NCI-H128 (cell line): ENCODE data around the gene RELB.
A peak's percentile ranks its signal among the peaks of the same experiment; 100 is the strongest.
"Not testable (repeated sequence)": the region's sequence is repeated elsewhere in the genome, so short reads cannot be mapped to it uniquely, and the experiment has no call there.

Experiments used
- DNase-seq: peaks from one replicate; lab custom pipeline; 2025; ENCODE audit not compliant: unreplicated experiment; lab: John Stamatoyannopoulos, UW

RELB gene

DNA sequence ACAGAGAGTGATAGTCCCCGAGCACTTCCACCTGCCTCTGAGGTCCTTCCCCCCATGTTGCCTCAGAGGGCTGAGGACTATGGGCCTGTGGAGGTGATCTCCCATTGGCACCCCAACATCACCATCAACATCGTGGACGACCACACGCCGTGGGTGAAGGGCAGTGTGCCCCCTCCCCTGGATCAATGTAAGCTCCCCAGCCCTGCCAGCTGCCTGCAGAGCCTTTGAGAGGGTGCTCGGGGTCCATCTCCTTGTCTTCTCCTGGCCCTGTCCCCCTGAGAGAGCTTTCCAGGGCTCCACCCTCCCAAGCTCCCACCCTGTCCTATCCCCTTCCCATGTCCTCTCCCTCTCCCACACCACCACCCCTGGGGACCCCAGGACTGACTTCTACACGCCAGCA, 14.9 kb upstream of the RELB start:
- DNase-seq, result no peak

DNA sequence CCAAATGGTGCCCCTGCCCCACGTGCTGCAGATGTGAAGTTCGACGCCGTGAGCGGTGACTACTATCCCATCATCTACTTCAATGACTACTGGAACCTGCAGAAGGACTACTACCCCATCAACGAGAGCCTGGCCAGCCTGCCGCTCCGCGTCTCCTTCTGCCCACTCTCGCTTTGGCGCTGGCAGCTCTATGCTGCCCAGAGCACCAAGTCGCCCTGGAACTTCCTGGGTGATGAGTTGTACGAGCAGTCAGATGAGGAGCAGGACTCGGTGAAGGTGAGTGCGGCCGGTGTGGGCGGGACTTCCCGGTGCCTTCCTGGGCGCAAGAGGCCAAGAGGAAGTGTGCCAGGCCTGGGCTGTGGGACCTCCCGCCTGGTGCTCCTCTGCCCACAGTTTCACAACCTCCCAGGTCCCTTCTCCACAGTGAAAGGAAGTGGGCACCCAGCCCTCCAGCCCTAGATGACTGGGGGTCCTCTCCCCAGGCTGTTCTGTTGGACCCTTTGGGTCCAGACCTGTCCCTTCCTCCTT, 14.1 kb upstream of the RELB start:
- DNase-seq, result no peak

DNA sequence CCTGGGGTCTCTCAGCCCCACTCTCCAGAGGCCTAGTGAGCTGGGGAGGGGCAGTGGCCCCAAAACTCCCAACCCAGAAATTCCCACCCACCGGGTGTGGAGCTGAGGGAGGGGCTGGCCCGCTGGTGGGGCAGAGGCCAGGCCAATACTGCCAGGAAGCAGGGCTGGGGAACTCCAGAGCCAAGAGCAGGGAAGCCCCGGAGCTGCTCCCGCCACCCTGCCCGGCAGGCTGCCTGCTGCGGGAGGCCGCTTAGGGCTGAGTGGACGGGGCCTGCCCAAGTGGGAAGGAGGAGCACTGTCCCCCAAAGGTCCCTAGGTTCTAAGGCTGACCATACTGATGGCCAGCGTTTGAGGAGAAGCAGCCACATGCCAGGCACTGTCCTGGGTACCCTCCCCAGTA, 13.0 kb upstream of the RELB start:
- DNase-seq, result no peak

DNA sequence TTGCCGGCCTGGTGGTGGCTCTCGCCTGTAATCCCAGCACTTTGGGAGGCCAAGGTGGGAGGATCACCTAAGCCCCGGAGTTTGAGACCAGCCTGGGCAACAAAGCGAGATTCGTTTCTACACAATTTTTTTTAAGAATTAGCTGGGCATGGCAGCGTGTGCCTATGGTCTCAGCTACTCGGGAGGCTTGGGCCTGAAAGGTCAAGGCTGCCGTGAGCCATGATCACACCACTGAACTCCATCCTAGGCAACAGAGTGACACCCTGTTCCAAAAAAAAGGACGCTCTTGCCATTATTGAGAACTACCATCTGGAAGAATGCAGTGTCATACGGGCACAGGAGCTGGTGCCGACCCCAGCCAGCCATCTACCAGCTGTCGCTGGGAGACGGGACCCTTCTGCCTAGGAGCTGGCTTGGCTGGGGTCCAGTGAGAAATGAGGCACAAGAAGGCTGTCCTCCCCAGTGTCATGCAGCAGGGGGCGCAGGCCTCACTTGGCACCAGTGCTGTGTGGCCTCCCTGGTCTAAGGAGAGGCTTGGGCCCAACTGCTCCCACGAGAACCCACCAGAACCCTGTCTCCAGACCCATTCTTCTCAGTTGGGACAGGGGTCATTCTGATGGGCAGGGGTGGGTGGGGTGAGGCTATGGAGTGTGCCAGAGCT, 12.2 kb upstream of the RELB start:
- no peak for DNase-seq

DNA sequence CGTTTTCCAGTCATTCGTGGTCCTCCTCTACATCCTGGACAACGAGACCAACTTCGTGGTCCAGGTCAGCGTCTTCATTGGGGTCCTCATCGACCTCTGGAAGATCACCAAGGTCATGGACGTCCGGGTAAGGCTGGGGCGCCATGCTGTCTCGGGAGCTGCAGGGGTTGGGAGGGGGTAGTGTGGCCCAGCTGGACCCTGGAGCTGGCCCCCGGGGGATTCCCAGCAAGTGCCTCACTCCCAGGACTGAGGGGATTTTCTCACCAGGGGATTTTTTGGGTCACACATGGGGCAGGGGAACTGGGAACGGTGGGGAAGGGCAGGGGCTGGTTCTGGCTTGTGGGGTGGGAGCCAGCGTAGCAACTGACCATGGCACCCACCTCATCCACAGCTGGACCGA, 10.8 kb upstream of the RELB start:
- no peak for DNase-seq

DNA sequence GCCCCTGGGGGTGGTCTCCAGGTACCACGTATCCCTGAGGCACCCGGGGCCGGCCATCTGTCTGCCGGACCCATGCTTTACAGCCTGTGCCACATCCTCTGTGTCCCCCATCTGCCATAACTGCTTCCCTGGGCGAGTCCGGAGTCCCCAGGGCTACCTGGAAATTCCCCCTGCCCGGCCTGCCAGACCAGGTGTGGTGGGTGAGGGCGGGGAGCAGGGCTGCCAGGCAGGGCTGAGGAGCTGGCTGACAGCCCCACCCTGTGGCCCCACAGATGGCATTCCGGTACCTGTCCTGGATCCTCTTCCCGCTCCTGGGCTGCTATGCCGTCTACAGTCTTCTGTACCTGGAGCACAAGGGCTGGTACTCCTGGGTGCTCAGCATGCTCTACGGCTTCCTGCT, 10.3 kb upstream of the RELB start:
- no peak for DNase-seq

DNA sequence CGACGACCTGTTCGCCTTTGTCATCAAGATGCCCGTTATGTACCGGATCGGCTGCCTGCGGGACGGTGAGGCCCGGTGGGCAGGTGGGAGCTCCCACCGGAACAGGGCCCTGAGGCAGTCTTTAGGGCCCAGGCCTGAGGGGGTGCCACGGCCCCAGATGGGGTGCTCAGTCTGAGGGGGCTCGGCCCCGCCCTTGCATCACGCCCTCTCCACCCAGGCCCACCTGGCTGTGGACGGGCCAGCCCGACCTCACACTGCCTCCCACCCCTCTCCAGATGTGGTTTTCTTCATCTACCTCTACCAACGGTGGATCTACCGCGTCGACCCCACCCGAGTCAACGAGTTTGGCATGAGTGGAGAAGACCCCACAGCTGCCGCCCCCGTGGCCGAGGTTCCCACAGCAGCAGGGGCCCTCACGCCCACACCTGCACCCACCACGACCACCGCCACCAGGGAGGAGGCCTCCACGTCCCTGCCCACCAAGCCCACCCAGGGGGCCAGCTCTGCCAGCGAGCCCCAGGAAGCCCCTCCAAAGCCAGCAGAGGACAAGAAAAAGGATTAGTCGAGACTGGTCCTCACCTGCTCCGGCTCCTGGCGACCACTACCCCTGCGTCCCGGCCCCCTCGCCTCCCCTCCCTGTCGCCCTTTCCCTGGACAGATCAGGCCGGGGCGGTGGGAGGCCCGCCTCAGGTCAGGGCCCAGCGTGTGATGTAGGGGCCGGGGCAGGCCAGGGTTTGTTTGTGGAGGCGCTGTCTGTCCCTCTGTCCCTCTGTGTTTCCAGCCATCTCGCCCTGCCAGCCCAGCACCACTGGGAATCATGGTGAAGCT, 8.7 kb upstream of the RELB start:
- DNase-seq, result no peak

DNA sequence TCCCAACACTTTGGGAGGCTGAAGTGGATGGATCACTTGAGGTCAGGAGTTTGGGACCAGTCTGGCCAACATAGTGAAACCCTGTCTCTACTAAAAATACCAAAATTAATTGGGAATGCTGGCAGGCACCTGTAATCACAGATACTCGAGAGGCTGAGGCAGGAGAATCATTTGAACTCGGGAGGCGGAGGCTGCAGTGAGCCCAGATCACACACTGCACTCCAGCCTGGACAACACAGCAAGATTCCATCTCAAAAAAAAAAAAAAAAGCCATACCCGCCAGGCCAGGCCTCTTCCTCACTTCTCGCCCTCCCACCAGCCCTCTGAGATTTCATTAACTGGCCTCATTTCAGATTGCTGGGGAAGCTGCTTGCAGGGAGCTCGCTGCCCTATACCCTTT, 7.7 kb upstream of the RELB start:
- no peak for DNase-seq

DNA sequence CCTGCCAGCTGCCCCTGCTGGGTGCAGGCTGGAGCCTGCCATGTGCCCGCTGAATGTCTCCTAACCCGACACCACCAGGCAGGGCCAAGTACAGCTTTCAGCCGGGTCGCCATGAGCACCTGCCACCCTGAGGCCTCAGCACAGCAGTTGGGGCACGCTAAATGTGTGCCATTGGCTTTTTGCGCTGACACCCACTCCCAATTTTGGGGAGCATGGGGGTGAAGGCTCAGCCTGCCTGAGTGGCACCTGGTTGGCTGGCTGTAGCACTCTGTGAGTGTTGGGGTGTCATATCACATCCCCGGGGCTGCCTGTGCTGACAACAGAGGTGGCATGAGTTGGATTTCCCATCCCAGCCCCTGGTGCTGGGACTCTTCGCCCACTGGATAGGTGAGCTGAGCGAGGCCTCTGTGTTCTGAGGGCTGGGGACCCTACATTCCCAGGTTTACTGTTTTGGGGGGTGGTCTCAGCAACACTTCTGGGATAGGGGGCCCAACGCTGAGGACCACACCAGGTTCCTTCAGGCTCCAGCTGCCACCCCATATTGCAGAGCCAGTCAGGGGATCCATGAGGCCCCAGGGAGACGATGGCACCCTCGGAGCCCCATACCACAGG, 7.2 kb upstream of the RELB start:
- DNase-seq, result no peak

DNA sequence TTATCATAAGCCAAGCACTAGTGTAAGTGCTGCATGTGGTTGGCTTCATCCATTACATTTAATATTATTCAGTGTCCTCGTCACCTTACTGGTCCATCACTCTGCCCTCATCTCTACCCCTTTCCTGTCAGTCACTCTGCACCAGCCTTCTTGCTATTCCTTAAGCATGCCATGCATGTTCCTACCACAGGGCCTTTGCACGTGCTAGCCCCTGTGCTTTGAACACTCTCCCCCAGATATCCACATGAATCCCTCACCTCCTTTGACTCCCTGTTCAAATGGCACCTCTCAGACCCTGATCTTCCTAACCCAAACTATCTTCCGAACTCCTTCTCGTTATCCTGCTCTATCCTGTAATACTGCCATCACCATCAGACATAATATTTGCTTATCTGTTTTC, 3.2 kb upstream of the RELB start:
- DNase-seq, result no peak

DNA sequence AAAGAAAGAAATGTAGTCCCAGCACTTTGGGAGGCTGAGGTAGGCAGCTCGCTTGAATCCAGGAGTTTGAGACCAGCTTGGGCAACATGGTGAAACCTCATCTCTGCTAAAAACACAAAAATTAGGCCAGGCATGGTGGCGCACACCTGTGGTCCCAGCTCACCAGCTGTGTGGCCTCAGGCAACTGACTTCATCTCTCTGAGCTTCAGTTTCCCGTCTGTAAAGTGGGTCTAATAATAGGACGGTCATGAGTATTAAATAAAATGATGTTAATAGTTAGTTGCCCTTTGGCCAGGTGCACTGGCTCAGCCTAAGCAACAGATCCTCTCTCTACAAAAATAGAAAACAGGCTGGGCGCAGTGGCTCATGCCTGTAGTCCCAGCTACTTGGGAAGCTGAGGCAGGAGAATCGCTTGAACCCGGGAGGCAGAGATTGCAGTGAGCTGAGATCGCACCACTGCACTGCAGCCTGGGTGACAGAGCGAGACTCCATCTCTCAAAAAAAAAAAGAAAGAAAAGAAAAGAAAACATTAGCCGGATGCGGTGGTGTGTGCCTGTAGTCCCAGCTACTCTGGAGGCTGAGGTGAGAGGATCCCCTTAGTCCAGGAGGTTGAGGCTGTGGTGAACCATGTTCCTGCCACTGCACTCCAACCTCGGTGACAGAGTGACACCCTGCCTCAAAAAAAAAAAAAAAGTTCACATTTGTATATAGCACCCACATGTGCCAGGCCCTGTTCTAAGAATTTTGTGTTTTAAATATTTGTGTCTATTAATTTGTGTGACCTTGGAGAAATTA, 1.9 kb upstream of the RELB start:
- not testable (repeated sequence) for DNase-seq

DNA sequence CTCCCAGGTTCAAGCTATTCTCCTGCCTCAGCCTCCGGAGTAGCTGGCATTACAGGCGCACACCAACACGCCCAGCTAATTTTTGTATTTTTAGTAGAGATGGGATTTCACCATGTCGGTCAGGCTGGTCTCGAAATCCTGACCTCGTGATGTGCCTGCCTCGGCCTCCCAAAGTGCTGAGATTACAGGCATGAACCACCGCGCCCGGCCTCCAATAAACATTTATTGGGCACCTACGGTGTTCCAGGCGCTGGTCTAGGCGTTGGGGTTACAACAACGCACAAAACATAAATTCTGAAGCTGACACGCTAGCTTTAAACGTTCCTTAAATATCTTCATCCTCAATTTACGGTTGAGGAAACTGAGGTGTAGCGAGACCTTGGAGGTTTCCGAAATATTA, 599 bp upstream of the RELB start:
- not testable (repeated sequence) for DNase-seq

DNA sequence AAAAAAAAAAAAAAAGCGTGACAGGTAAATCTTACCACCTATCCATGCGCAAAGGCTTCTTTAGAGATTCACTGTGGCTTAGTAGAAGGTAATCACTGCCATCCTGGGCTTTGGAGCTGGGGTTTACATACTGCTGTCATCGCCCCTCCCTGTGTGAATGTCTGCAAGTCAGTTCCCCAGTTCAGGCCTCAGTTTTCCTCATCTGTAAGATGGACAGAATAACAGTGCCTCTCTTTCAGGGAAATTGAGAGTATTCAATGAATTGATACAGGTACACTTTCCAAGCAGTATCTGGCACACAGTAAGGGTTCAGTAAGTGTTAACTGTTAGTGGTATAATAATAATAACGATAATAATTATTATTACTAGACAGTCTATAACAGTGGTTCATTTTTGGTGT, 2.2 kb downstream of the RELB start:
- DNase-seq, result no peak

DNA sequence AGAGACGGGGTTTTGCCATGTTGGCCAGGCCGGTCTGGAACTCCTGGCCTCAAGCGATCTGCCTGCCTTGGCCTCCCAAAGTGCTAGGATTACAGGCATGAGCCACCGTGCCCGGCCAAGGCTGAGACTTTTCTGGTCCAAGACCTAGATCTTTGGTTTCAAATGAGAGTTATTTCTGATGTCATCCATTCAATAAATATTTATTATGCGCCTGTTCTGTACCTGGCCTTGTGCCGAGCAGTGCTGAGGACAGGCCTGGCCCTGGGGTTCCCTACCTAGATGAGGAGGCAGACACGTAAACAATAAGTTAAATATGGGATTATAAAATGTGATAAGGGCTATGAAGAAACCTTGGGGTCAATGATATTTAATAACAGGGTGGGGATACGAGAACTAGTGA, 4.5 kb downstream of the RELB start:
- DNase-seq, result no peak

DNA sequence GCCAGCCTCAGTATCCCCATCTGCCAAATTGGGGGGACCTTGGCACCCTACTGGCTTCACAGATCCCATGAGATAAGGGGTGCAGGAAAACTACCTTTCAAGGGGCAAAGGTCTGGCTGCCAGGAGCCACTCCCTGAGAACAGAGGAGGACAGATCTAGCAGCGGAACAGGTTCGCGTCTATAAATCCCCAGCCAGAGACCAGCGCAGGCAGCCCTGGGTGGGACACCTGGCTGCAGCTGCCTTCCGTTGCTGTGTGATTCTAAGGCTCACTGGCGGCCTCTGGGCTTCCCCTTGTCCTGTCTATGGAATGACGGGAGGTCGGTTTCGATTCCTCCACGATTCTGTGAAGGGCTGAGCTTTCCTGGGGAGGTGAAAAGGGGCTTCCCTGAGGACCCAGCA, 7.3 kb downstream of the RELB start:
- DNase-seq, result no peak

DNA sequence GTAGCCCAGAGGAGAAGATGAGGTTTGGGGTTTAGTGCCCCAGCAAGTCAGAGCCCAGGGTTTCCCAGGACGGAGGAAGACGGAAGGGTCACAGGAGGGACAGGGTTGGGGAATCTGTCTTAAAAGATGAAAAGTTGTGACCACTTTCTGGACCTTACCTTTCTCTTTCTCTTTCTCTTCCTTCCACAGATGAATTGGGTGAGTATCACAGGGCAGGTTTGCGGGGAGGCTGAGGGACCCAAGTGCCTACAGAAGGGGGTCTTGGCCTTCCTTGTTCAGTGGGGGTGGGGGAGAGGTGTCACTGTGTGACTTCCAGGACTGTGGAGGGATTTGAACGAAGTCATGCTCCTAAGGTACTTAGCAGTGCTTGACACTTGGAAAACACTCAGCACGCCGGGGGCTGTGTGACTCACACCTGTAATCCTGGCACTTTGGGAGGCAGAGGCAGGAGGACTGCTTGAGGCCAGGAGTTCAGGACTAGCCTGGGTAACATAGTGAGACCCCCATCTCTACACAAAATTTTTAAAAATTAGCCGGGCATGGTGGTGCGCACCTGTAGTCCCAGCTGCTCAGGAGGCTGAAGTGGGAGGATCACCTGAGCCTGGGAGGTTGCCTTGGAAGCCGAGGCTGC, 8.5 kb downstream of the RELB start:
- no peak for DNase-seq

DNA sequence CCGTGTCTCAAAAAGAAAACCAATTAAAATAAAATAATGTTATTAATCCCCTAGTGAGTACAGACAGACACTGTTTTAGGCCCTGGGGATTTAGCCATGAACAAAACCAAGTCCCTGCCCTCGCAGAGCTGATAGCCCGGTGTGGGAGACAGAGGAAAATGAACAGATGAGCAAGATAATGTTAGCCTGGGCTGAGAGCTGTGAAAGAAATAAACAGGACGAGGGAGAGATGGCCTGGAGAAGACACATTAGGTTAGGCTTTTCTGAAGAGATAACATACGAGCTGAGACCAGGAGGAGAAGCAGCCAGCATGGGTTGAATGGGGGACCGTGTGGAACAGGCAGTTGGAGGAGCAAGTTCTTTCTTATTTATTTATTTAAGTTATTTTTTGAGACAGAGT, 9.0 kb downstream of the RELB start:
- no peak for DNase-seq

DNA sequence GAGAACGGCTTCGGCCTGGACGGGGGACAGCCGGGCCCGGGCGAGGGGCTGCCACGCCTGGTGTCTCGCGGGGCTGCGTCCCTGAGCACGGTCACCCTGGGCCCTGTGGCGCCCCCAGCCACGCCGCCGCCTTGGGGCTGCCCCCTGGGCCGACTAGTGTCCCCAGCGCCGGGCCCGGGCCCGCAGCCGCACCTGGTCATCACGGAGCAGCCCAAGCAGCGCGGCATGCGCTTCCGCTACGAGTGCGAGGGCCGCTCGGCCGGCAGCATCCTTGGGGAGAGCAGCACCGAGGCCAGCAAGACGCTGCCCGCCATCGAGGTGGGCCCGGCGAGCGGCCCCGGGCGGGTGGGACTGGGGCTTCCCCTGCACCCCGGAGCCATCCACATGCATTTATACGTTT, 10.7 kb downstream of the RELB start:
- no peak for DNase-seq

DNA sequence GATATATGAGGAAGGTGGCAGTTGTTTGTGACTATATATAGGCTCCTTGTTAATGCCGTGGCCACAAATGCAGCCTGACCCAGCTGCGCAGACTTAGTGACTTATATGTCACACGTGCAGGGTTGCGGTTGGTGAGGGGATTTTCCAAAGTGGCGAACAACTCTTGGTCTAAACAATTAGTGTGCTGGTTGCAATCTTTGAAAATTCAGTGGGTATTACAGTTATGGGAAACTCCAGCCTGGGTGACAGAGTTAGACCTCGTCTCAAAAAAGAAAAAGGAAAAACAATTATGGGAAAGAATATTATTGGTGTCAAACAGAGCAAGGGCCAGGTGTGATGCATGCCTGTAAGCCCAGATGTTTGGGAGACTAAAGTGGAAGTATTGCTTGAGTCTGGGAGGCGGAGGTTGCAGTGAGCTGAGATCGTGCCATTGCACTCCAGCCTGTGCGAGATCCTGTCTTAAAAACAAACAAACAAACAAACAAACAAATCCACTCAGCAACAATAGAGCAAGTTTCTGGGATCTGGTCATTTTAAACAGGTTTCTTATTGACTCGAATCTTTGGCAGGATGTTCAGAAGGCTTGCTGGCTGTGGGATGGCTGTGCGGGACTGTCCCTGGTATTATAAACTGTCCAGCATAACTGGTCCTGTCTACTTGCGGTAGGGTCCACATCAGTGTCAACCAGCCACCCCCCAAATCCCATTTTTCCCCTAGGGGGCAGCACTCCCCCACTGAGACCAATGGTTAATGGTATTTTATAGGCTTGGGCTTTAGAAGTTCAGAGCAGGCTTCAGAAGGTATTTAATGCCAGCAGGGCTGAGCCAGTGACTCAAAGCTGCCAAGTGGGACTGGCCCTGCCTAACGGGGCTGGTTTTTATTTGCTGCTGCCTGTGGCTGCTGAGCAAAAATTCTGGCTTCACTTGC, 15.4 kb downstream of the RELB start:
- DNase-seq, result peak; percentile 27

DNA sequence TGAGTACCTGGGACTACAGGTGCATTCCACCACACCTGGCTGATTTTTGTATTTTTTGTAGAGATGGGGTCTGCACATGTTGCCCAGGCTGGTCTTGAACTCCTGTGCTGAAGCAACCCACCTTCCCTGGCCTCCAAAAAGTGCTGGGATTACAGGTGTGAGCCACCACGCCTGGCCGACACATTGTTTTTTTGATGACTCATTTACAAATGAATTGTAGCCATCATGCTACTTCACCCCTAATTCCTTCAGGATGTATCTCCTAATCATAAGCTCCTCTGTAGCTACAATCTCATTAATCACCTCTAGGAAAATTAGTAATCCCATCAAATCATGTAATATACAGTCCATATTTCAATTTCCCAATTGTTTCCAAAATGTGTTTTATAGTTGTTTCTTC, 17.9 kb downstream of the RELB start:
- DNase-seq, result no peak
